Measurements from ENCODE around the gene SLC23A3. TPM values are rescaled to one million over a fixed set of nuclear protein-coding genes. Genes with fewer than 3 reads are reported as not detected.

SLC23A3 gene
- total RNA-seq, 1 donor from 2014 or later = 1.9 TPM

- intact Hi-C loops (cut with micrococcal nuclease) = no loop called here
- Mint-ChIP-seq H3K27me3 (ENCODE audit: insufficient read depth) (no peaks in the 10 kb centered on the region), H3K4me1 (ENCODE audit: low read depth) (peaks cover 11% of the 10 kb centered on the region), H3K36me3 (ENCODE audit: low read depth) (peaks cover 3% of the 10 kb centered on the region), H3K27ac (no peak overlapping the region), H3K9me3 (no peaks in the 10 kb centered on the region), H3K4me3 (no peak overlapping the region)
- DNase-seq (ENCODE audit: low spot score) = no peak
Measured at GRCh38 chr2:219165058-219165911, 4.5 kb downstream of the SLC23A3 start.

DNA sequence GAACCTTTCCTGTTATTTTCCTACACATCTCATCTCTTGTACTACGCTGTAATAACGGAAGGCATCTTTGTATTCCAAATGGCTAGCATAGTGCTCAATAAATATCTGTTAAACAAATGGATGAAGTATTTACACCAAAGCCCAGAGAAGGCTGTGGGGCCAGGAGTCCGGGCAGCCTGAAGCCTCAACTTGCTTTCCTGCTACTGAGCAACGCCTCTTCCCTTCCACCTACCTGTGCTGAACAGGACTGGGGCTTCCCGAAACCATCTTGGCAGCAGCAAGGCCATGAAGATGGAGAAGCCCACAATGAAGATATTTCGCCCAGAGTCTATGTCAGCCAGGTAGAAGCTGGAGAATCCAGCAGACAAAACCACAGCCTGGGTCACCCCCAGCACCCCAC lies 6.7 kb downstream of the SLC23A3 start:
- intact Hi-C loops (cut with micrococcal nuclease) = no loop called here
- H3K27me3 Mint-ChIP-seq (ENCODE audit: insufficient read depth) = no peaks in the 10 kb centered on the region
- H3K36me3 Mint-ChIP-seq (ENCODE audit: low read depth) = peaks cover 3% of the 10 kb centered on the region
- no peak overlapping the region for H3K27ac Mint-ChIP-seq
- H3K9me3 Mint-ChIP-seq = no peaks in the 10 kb centered on the region
- no peak for DNase-seq (ENCODE audit: low spot score)
- peaks cover 20% of the 10 kb centered on the region for H3K4me1 Mint-ChIP-seq (ENCODE audit: low read depth)
- no peak overlapping the region for H3K4me3 Mint-ChIP-seq

DNA sequence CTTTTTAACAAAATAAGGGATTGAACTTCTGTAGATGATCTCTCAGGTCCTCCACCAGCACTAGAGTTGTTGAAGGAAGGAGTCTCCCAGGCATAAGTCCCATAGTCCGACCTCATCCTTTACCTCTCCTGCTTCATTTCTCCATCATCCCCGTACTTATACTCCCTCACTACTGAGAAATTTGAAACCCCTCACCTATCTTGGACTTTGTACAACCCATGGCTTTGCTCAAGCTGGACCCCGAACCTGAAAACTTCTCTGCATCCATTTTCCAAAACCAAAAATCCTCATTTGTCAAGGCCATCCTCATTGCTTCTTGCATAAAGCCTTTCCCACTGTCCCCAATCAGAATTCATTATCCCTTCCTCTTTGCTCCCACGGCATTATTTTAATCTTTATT lies 8.7 kb downstream of the SLC23A3 start:
- H3K27me3 Mint-ChIP-seq (ENCODE audit: insufficient read depth) = no peaks in the 10 kb centered on the region
- no peaks in the 10 kb centered on the region for H3K9me3 Mint-ChIP-seq
- H3K36me3 Mint-ChIP-seq (ENCODE audit: low read depth) = peaks cover 15% of the 10 kb centered on the region
- H3K4me3 Mint-ChIP-seq = peak overlapping the region; percentile 90
- peaks cover 20% of the 10 kb centered on the region for H3K4me1 Mint-ChIP-seq (ENCODE audit: low read depth)
- peak overlapping the region; percentile 56 for H3K27ac Mint-ChIP-seq
- intact Hi-C loops (cut with micrococcal nuclease) = loop anchor here (2.0 kb wide), 2 partner anchors 84 to 382 kb away; partner anchors contain the start of genes CHPF, GLB1L and STK16
- no peak for DNase-seq (ENCODE audit: low spot score)

GRCh38 chr2:219160186-219161017 lies 9.4 kb downstream of the SLC23A3 start, which contains the start of gene NHEJ1:
Gene NHEJ1 (minus strand): TSS chr2:219160815. CDS start chr2:219158362, 2,453 bp downstream.
- H3K4me1 Mint-ChIP-seq (ENCODE audit: low read depth) = peaks cover 20% of the 10 kb centered on the region
- no peaks in the 10 kb centered on the region for H3K9me3 Mint-ChIP-seq
- peak within 1 kb of the TSS; percentile 90 for H3K4me3 Mint-ChIP-seq
- intact Hi-C loops (cut with micrococcal nuclease) = loop anchor here (1.0 to 2.0 kb wide), 17 partner anchors 17 to 754 kb away; partner anchors contain the start of genes ANKZF1, ATG9A, CHPF and DNAJB2
- peaks cover 12% of the 10 kb centered on the region for H3K36me3 Mint-ChIP-seq (ENCODE audit: low read depth)
- DNase-seq (ENCODE audit: low spot score) = peak; percentile 89
- H3K27ac Mint-ChIP-seq = peak within 1 kb of the TSS; percentile 99
- no peaks in the 10 kb centered on the region for H3K27me3 Mint-ChIP-seq (ENCODE audit: insufficient read depth)

DNA sequence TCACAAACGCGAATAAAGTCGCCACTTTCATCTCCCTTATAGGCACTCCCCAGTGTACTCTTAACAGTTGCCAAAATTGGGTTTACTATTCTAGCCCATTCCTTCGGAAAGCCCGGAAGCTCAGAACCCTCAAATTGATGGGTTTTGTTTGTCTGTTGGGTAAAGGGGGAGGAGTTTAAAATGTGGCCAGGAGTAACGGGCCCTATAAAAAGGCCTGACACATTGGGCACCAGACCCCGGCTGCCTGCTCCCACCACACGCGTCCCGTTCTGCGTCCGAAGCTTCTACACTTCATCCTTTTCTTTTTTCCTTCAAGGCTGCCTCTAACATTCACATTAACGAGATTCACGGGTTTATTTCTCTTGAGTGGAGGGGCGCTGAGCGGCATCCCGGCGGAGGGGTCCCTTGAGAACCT lies 10.1 kb downstream of the SLC23A3 start:
- Mint-ChIP-seq H3K27ac (peak overlapping the region; percentile 99), H3K36me3 (ENCODE audit: low read depth) (peaks cover 12% of the 10 kb centered on the region), H3K4me3 (peak overlapping the region; percentile 90), H3K27me3 (ENCODE audit: insufficient read depth) (no peaks in the 10 kb centered on the region), H3K4me1 (ENCODE audit: low read depth) (peaks cover 20% of the 10 kb centered on the region), H3K9me3 (no peaks in the 10 kb centered on the region)
- intact Hi-C loops (cut with micrococcal nuclease) = loop anchor here (1.0 to 10.0 kb wide), 18 partner anchors 18 to 753 kb away; partner anchors contain the start of genes ANKZF1, ATG9A, CHPF and DNAJB2
- DNase-seq (ENCODE audit: low spot score) = no peak

DNA sequence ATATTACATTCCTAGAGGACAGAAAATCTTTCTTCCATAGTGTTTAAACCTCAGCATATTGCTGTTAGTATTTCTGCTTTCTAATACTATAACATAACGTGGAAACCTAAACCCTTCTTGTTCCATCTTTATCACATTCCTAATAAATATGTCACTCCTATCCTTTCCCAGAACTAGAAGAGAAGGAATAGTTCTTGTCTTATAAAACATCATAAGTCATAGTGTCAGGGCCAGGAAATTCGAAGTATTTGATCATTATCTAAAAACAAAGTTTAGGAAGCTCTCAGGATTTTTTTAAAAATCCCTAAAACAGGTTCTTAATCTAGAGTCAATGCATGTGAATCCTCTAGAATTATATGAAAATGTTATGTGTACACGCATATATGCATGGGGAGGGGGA lies 11.2 kb downstream of the SLC23A3 start:
- peaks cover 12% of the 10 kb centered on the region for H3K36me3 Mint-ChIP-seq (ENCODE audit: low read depth)
- H3K4me1 Mint-ChIP-seq (ENCODE audit: low read depth) = peaks cover 20% of the 10 kb centered on the region
- H3K27me3 Mint-ChIP-seq (ENCODE audit: insufficient read depth) = no peaks in the 10 kb centered on the region
- H3K9me3 Mint-ChIP-seq = no peaks in the 10 kb centered on the region
- no peak for DNase-seq (ENCODE audit: low spot score)
- intact Hi-C loops (cut with micrococcal nuclease) = loop anchor here (10.0 kb wide), 1 partner anchor 304 kb away; the partner anchor contains the start of gene WNT6
- H3K4me3 Mint-ChIP-seq = no peak overlapping the region
- H3K27ac Mint-ChIP-seq = no peak overlapping the region

DNA sequence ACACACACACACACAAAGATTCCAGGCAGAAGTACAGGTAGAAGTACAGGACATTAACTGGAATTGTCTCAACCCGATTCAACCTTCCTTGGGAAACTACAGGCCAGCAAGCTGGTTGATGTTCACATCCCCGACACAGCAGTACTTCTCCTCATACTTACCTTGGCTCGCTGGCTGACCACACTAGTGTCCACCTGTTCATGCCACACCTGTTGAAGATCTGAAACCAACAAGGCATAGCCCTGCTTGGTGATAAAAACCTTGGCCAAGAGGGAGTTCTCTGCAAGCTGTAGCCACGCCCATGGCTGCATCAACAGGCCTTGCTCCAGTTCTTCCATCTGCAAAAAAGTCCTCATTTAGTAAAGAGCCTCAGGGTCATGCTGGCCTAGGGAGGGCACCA lies 11.8 kb downstream of the SLC23A3 start:
- Mint-ChIP-seq H3K27ac (no peak overlapping the region), H3K4me1 (ENCODE audit: low read depth) (peaks cover 20% of the 10 kb centered on the region), H3K9me3 (no peaks in the 10 kb centered on the region), H3K4me3 (no peak overlapping the region), H3K36me3 (ENCODE audit: low read depth) (peaks cover 13% of the 10 kb centered on the region), H3K27me3 (ENCODE audit: insufficient read depth) (no peaks in the 10 kb centered on the region)
- DNase-seq (ENCODE audit: low spot score) = no peak
- intact Hi-C loops (cut with micrococcal nuclease) = loop anchor here (10.0 kb wide), 1 partner anchor 303 kb away; the partner anchor contains the start of gene WNT6

DNA sequence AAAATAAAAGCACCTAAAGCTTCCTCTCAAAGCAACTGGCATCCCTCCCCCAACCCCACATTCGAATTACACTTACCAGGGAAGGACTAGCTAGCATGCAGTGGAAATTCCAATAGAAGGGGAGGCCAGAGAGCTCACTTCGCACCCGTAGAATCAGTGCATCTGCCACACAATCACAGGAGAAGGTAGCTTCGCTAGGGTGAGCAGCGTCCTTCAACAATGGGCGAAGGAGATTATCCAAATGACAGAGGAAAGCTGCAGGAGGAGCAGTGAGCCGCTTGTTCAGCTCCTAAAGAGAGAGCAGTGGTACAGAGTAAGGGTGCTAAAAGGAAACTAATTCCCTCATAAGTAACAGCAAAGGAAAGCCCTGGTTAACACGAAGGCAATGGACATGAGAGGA lies 12.4 kb downstream of the SLC23A3 start:
- intact Hi-C loops (cut with micrococcal nuclease) = loop anchor here (10.0 kb wide), 1 partner anchor 303 kb away; the partner anchor contains the start of gene WNT6
- no peak overlapping the region for H3K4me3 Mint-ChIP-seq
- H3K9me3 Mint-ChIP-seq = no peaks in the 10 kb centered on the region
- H3K27ac Mint-ChIP-seq = no peak overlapping the region
- H3K4me1 Mint-ChIP-seq (ENCODE audit: low read depth) = peaks cover 20% of the 10 kb centered on the region
- no peak for DNase-seq (ENCODE audit: low spot score)
- no peaks in the 10 kb centered on the region for H3K27me3 Mint-ChIP-seq (ENCODE audit: insufficient read depth)
- H3K36me3 Mint-ChIP-seq (ENCODE audit: low read depth) = peaks cover 13% of the 10 kb centered on the region

GRCh38 chr2:219155054-219155644 lies 14.7 kb downstream of the SLC23A3 start:
- H3K27me3 Mint-ChIP-seq (ENCODE audit: insufficient read depth) = no peaks in the 10 kb centered on the region
- H3K9me3 Mint-ChIP-seq = no peaks in the 10 kb centered on the region
- H3K27ac Mint-ChIP-seq = no peak overlapping the region
- H3K4me1 Mint-ChIP-seq (ENCODE audit: low read depth) = peaks cover 8% of the 10 kb centered on the region
- intact Hi-C loops (cut with micrococcal nuclease) = loop anchor here (1.0 to 10.0 kb wide), 6 partner anchors 82 to 300 kb away; partner anchors contain the start of gene WNT6
- peaks cover 13% of the 10 kb centered on the region for H3K36me3 Mint-ChIP-seq (ENCODE audit: low read depth)
- H3K4me3 Mint-ChIP-seq = no peak overlapping the region
- peak; percentile 19 for DNase-seq (ENCODE audit: low spot score)

DNA sequence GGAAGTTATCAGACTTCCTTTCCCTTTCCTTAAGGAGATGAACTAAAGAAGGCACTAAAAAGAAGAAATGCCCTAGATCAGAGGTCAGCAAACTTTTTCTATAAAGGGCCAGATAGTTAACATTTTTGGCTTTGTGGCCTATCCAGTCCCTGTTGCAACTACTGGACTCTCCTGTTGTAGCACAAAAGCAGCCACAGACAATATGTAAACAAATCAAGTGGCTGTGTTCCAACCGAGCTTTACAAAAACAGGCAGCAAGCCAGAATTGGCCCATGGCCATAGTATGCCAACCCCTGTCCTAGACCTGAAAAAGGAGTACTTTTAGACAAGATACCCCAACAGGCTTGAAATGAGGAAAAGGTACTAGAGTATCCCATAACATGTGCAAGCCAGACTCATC lies 20.2 kb downstream of the SLC23A3 start:
- no peak overlapping the region for H3K4me3 Mint-ChIP-seq
- no peaks in the 10 kb centered on the region for H3K4me1 Mint-ChIP-seq (ENCODE audit: low read depth)
- DNase-seq (ENCODE audit: low spot score) = no peak
- H3K27me3 Mint-ChIP-seq (ENCODE audit: insufficient read depth) = no peaks in the 10 kb centered on the region
- H3K9me3 Mint-ChIP-seq = no peaks in the 10 kb centered on the region
- H3K27ac Mint-ChIP-seq = no peak overlapping the region
- H3K36me3 Mint-ChIP-seq (ENCODE audit: low read depth) = peaks cover 14% of the 10 kb centered on the region
- intact Hi-C loops (cut with micrococcal nuclease) = loop anchor here (5.0 to 10.0 kb wide), 2 partner anchors 167 to 295 kb away; partner anchors contain the start of gene WNT6

DNA sequence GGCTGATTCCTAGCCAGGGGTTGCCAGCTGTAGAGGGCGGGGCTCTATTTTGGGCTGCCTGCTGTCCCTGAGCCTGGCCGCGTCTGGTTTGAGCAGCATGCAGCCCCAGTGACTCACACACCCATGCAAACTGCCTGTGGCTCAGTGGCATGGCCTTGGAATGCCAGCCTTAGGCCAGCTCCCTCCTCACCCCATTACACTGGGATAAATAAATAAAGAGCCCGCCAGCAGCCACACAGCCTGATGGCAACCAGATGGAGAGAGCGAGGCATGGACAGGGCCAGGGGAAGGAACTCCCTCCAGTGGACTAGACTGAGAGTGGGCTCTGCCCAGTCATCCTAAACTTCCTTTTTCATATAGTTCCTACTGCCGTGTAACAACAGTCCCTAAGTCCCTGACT lies 27.5 kb downstream of the SLC23A3 start:
- no peaks in the 10 kb centered on the region for H3K9me3 Mint-ChIP-seq
- intact Hi-C loops (cut with micrococcal nuclease) = no loop called here
- H3K4me1 Mint-ChIP-seq (ENCODE audit: low read depth) = peaks cover 7% of the 10 kb centered on the region
- no peaks in the 10 kb centered on the region for H3K27me3 Mint-ChIP-seq (ENCODE audit: insufficient read depth)
- no peak for DNase-seq (ENCODE audit: low spot score)
- H3K27ac Mint-ChIP-seq = no peak overlapping the region
- no peak overlapping the region for H3K4me3 Mint-ChIP-seq
- H3K36me3 Mint-ChIP-seq (ENCODE audit: low read depth) = peaks cover 24% of the 10 kb centered on the region

GRCh38 chr2:219140722-219141121 lies 29.1 kb downstream of the SLC23A3 start:
- H3K27me3 Mint-ChIP-seq (ENCODE audit: insufficient read depth) = no peaks in the 10 kb centered on the region
- H3K36me3 Mint-ChIP-seq (ENCODE audit: low read depth) = peaks cover 17% of the 10 kb centered on the region
- no peaks in the 10 kb centered on the region for H3K9me3 Mint-ChIP-seq
- no peak overlapping the region for H3K4me3 Mint-ChIP-seq
- H3K4me1 Mint-ChIP-seq (ENCODE audit: low read depth) = peaks cover 7% of the 10 kb centered on the region
- H3K27ac Mint-ChIP-seq = no peak overlapping the region
- DNase-seq (ENCODE audit: low spot score) = no peak
- intact Hi-C loops (cut with micrococcal nuclease) = no loop called here

Measured in activated T-helper 1 cell treated with anti-CD3 and anti-CD28 coated beads, Interleukin-12 subunit alpha, Interleukin-12 subunit beta, Interleukin-2, Interleukin-4 antibody, amounts not matched to agents 30 ng/mL and 10 ng/mL and 1 ng/mL, durations not matched to agents 14 hours and 24 hours and 36 hours (primary cell).